LNCaP clone FGC (cell line): ENCODE results near the gene PCNA.
"Not testable (repeated sequence)": the region's sequence is repeated elsewhere in the genome, so short reads cannot be mapped to it uniquely, and the experiment has no call there.

Source experiments
- DNase-seq: peaks from one replicate; pipeline ENCODE4 v3.0.0-alpha.2; 2011; ENCODE audit warnings: low read depth
- H3K4me3 ChIP-seq: 2 replicates; pipeline ENCODE4 v1.5.1; 2011; ENCODE audit warnings: mild to moderate bottlenecking, low read depth, low read length, control low read depth
- CTCF ChIP-seq: IDR thresholded peaks from 2 replicates; pipeline ENCODE4 v1.5.1; 2012; ENCODE audit warnings: mild to moderate bottlenecking; ENCODE audit not compliant: control insufficient read depth, insufficient read depth; ENCODE audit errors: extremely low read depth

PCNA gene

GRCh38 chr20:5085380-5085779 is 34.4 kb downstream of the PCNA start:
- no peak for DNase-seq
- no peak for TF ChIP-seq CTCF
- no peak overlapping the region for H3K4me3 ChIP-seq

- DNase-seq: no peak
Measured at GRCh38 chr20:5080384-5080877, 39.3 kb downstream of the PCNA start.

GRCh38 chr20:5078399-5078958 is 41.3 kb downstream of the PCNA start:
- DNase-seq: no peak
- no peak for TF ChIP-seq CTCF
- no peak overlapping the region for H3K4me3 ChIP-seq

More at GRCh38 chr20:5080384-5080877, 39.3 kb downstream of the PCNA start:
- no peak for TF ChIP-seq CTCF
- no peak overlapping the region for H3K4me3 ChIP-seq

- H3K4me3 ChIP-seq: no peak overlapping the region
- DNase-seq: no peak
- TF ChIP-seq CTCF: no peak
Measured at GRCh38 chr20:5077761-5078387, 41.9 kb downstream of the PCNA start.

- DNase-seq, H3K4me3 ChIP-seq: not testable (repeated sequence)
Measured at GRCh38 chr20:5076913-5077312, 42.8 kb downstream of the PCNA start.

GRCh38 chr20:5074232-5074674 is 45.5 kb downstream of the PCNA start:
- no peak for TF ChIP-seq CTCF
- H3K4me3 ChIP-seq: no peak overlapping the region
- no peak for DNase-seq

GRCh38 chr20:5073660-5074231 is 46.0 kb downstream of the PCNA start:
- no peak for DNase-seq
- TF ChIP-seq CTCF: no peak
- no peak overlapping the region for H3K4me3 ChIP-seq
